ENCODE measurements around the gene RPS15. TPM values are rescaled to one million over a fixed set of nuclear protein-coding genes. Genes with fewer than 3 reads are reported as not detected.

RPS15 gene
- total RNA-seq, 1 donor from 2014 or later, result 1,045 TPM

- H3K27ac Mint-ChIP-seq (ENCODE audit: unreplicated experiment), result no peak overlapping the region
- H4K20me1 ChIP-seq (ENCODE audit: insufficient read depth, low read length), result peaks cover 3% of the 10 kb centered on the region
- H3K36me3 ChIP-seq (ENCODE audit: insufficient read depth, low read length), result no peaks in the 10 kb centered on the region
- DNase-seq (ENCODE audit: low read depth) (no peak), FAIRE-seq (no peak)
- peak overlapping the region; percentile 29 for H3K4me3 ChIP-seq (ENCODE audit: insufficient read depth, low read depth, low read length)
- H3K27me3 Mint-ChIP-seq (ENCODE audit: low read depth, unreplicated experiment), result no peaks in the 10 kb centered on the region
- H3K9me3 Mint-ChIP-seq (ENCODE audit: unreplicated experiment), result no peaks in the 10 kb centered on the region
- H3K27me3 ChIP-seq (ENCODE audit: insufficient read depth, low read length), result no peaks in the 10 kb centered on the region
- peak overlapping the region; percentile 75 for H2AFZ ChIP-seq (ENCODE audit: low read depth, low read length)
- no peak for TF ChIP-seq EZH2 (IDR thresholded peaks at IDR 0.05; ENCODE audit: insufficient read depth, low read length)
- TF ChIP-seq CTCF (IDR thresholded peaks at IDR 0.05; ENCODE audit: insufficient read depth, low read depth, low read length), result no peak
- H3K79me2 ChIP-seq (ENCODE audit: insufficient read depth, low read length), result no peaks in the 10 kb centered on the region
- H3K9ac ChIP-seq (ENCODE audit: low read length), result peak overlapping the region; percentile 42
- H3K4me3 Mint-ChIP-seq (ENCODE audit: unreplicated experiment), result peak overlapping the region; percentile 74
- no peaks in the 10 kb centered on the region for H3K9me3 ChIP-seq (ENCODE audit: insufficient read depth, low read depth, low read length)
- H3K27ac ChIP-seq (ENCODE audit: low read depth, low read length), result no peak overlapping the region
- H3K36me3 Mint-ChIP-seq (ENCODE audit: low read depth, unreplicated experiment), result no peaks in the 10 kb centered on the region
- peak overlapping the region; percentile 85 for H3K4me2 ChIP-seq (ENCODE audit: low read length)
- H3K4me1 Mint-ChIP-seq (ENCODE audit: low read depth, unreplicated experiment), result peaks cover 4% of the 10 kb centered on the region
- H3K4me1 ChIP-seq (ENCODE audit: insufficient read depth, low read length), result peaks cover 12% of the 10 kb centered on the region
Observed at GRCh38 chr19:1401889-1402217, 36.3 kb upstream of the RPS15 start.

- DNase-seq (ENCODE audit: low read depth), result no peak
- no peak for FAIRE-seq
- Mint-ChIP-seq H3K4me1 (ENCODE audit: low read depth, unreplicated experiment) (peaks cover 4% of the 10 kb centered on the region), H3K27ac (ENCODE audit: unreplicated experiment) (peak overlapping the region; percentile 18), H3K27me3 (ENCODE audit: low read depth, unreplicated experiment) (no peaks in the 10 kb centered on the region), H3K36me3 (ENCODE audit: low read depth, unreplicated experiment) (no peaks in the 10 kb centered on the region), H3K9me3 (ENCODE audit: unreplicated experiment) (no peaks in the 10 kb centered on the region), H3K4me3 (ENCODE audit: unreplicated experiment) (peak overlapping the region; percentile 77)
- no peak overlapping the region for H2AFZ ChIP-seq (ENCODE audit: low read depth, low read length)
- no peaks in the 10 kb centered on the region for H3K27me3 ChIP-seq (ENCODE audit: insufficient read depth, low read length)
- no peak overlapping the region for H3K27ac ChIP-seq (ENCODE audit: low read depth, low read length)
- no peak overlapping the region for H3K4me2 ChIP-seq (ENCODE audit: low read length)
- peaks cover 3% of the 10 kb centered on the region for H4K20me1 ChIP-seq (ENCODE audit: insufficient read depth, low read length)
- peaks cover 12% of the 10 kb centered on the region for H3K4me1 ChIP-seq (ENCODE audit: insufficient read depth, low read length)
- H3K79me2 ChIP-seq (ENCODE audit: insufficient read depth, low read length), result no peaks in the 10 kb centered on the region
- TF ChIP-seq CTCF (IDR thresholded peaks at IDR 0.05; ENCODE audit: insufficient read depth, low read depth, low read length) (no peak), EZH2 (IDR thresholded peaks at IDR 0.05; ENCODE audit: insufficient read depth, low read length) (no peak)
- no peak overlapping the region for H3K9ac ChIP-seq (ENCODE audit: low read length)
- H3K36me3 ChIP-seq (ENCODE audit: insufficient read depth, low read length), result no peaks in the 10 kb centered on the region
- H3K9me3 ChIP-seq (ENCODE audit: insufficient read depth, low read depth, low read length), result no peaks in the 10 kb centered on the region
- no peak overlapping the region for H3K4me3 ChIP-seq (ENCODE audit: insufficient read depth, low read depth, low read length)
Observed at GRCh38 chr19:1402411-1403070, 35.7 kb upstream of the RPS15 start.

- Mint-ChIP-seq H3K4me1 (ENCODE audit: low read depth, unreplicated experiment) (peaks cover 28% of the 10 kb centered on the region), H3K27ac (ENCODE audit: unreplicated experiment) (peak overlapping the region; percentile 84), H3K9me3 (ENCODE audit: unreplicated experiment) (no peaks in the 10 kb centered on the region), H3K27me3 (ENCODE audit: low read depth, unreplicated experiment) (no peaks in the 10 kb centered on the region), H3K4me3 (ENCODE audit: unreplicated experiment) (peak overlapping the region; percentile 80), H3K36me3 (ENCODE audit: low read depth, unreplicated experiment) (peaks cover 3% of the 10 kb centered on the region)
- Histone ChIP-seq H3K79me2 (ENCODE audit: insufficient read depth, low read length) (peaks cover 44% of the 10 kb centered on the region), H3K27me3 (ENCODE audit: insufficient read depth, low read length) (no peaks in the 10 kb centered on the region), H4K20me1 (ENCODE audit: insufficient read depth, low read length) (peaks cover 35% of the 10 kb centered on the region), H3K4me2 (ENCODE audit: low read length) (peak overlapping the region; percentile 86), H3K4me1 (ENCODE audit: insufficient read depth, low read length) (peaks cover 34% of the 10 kb centered on the region), H3K36me3 (ENCODE audit: insufficient read depth, low read length) (no peaks in the 10 kb centered on the region), H3K4me3 (ENCODE audit: insufficient read depth, low read depth, low read length) (peak overlapping the region; percentile 63), H3K9me3 (ENCODE audit: insufficient read depth, low read depth, low read length) (no peaks in the 10 kb centered on the region), H2AFZ (ENCODE audit: low read depth, low read length) (peak overlapping the region; percentile 80), H3K9ac (ENCODE audit: low read length) (peak overlapping the region; percentile 69), H3K27ac (ENCODE audit: low read depth, low read length) (peak overlapping the region; percentile 64)
- DNase-seq (ENCODE audit: low read depth) (peak; percentile 90), FAIRE-seq (no peak)
- TF ChIP-seq EZH2 (IDR thresholded peaks at IDR 0.05; ENCODE audit: insufficient read depth, low read length), result no peak
- peak; percentile 39 for TF ChIP-seq CTCF (IDR thresholded peaks at IDR 0.05; ENCODE audit: insufficient read depth, low read depth, low read length)
Observed at GRCh38 chr19:1406774-1407527, 31.2 kb upstream of the RPS15 start.
